ENCODE data around the gene EXD2.
"Not testable (repeated sequence)": the region's sequence is repeated elsewhere in the genome, so short reads cannot be mapped to it uniquely, and the experiment has no call there.

Gene EXD2

DNA sequence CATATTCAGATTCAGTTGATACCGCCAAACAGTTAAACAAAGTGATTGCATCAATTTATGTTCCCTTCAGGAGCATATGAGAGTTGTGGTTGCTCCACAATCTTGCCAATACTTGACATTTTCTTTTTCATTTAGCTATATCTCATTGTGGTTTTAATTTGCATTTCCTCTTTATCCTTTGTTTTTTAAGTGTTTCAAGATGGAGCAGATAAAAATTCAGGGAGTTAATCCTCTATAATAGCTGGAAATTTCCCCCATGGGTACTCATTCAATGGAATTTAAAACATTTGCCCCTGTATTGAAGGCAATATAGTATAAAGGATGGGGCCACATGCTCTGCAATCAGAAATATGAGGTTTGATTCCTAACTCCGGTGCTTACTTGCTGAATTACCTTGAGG, 1.1 kb upstream of the EXD2 start:
- Histone ChIP-seq H3K4me1 (ENCODE audit: control insufficient read depth, insufficient read depth, low read length, poor library complexity, severe bottlenecking) (no peaks in the 10 kb centered on the region), H3K4me3 (ENCODE audit: insufficient read depth, low read depth, low read length, poor library complexity, severe bottlenecking) (no peak overlapping the region), H3K27me3 (replicated peaks; ENCODE audit: control insufficient read depth, insufficient read depth, low read length, poor library complexity, severe bottlenecking) (no peaks in the 10 kb centered on the region), H3K27ac (ENCODE audit: insufficient read depth, low read length, poor library complexity, severe bottlenecking) (no peak overlapping the region), H3K36me3 (ENCODE audit: control insufficient read depth, insufficient read depth, low read length) (no peaks in the 10 kb centered on the region), H3K9me3 (ENCODE audit: control insufficient read depth, low read length) (no peaks in the 10 kb centered on the region)
- no peak for DNase-seq

DNA sequence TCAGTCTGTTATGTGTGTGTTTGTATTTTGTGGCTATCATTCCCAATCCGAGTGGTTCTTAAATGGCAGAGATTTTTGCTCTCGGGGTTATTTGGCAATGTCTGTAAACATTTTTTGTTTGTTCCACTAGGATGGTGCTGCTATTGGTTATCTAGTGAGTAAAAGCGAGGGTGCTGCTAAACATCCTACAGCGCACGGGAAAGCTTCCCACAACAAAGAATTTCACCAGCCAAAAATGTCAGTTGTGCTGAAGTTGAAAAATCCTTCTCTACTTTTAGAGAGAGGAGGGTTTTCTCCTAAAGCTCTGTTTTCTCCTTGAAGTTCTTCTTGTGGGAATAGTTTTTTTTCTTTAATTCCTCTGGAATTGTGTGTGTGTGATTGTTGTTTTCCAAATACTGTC, 2.4 kb downstream of the EXD2 start:
- Histone ChIP-seq H3K4me3 (ENCODE audit: insufficient read depth, low read depth, low read length, poor library complexity, severe bottlenecking) (no peak overlapping the region), H3K4me1 (ENCODE audit: control insufficient read depth, insufficient read depth, low read length, poor library complexity, severe bottlenecking) (no peaks in the 10 kb centered on the region), H3K9me3 (ENCODE audit: control insufficient read depth, low read length) (no peaks in the 10 kb centered on the region), H3K36me3 (ENCODE audit: control insufficient read depth, insufficient read depth, low read length) (no peaks in the 10 kb centered on the region), H3K27me3 (replicated peaks; ENCODE audit: control insufficient read depth, insufficient read depth, low read length, poor library complexity, severe bottlenecking) (no peaks in the 10 kb centered on the region), H3K27ac (ENCODE audit: insufficient read depth, low read length, poor library complexity, severe bottlenecking) (no peak overlapping the region)
- no peak for DNase-seq

DNA sequence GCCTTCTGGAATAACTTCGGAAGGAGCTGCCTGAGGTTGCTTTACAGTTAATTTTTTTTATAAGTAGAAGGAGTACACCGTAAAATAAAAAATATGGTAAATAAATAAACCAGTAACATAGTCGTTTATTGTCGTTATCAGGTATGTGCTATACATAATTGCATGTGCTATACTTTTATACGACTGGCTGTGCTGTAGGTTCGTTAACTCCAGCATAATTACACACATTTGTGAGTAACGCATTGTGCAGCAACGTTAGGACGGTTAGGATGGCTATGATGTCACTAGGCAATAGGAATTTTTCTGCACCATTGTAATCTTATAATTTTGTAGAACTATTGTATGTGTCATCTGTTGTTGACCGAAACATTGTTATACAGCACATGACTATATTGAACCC, 8.5 kb downstream of the EXD2 start:
- no peaks in the 10 kb centered on the region for H3K9me3 ChIP-seq (ENCODE audit: control insufficient read depth, low read length)
- no peaks in the 10 kb centered on the region for H3K4me1 ChIP-seq (ENCODE audit: control insufficient read depth, insufficient read depth, low read length, poor library complexity, severe bottlenecking)

DNA sequence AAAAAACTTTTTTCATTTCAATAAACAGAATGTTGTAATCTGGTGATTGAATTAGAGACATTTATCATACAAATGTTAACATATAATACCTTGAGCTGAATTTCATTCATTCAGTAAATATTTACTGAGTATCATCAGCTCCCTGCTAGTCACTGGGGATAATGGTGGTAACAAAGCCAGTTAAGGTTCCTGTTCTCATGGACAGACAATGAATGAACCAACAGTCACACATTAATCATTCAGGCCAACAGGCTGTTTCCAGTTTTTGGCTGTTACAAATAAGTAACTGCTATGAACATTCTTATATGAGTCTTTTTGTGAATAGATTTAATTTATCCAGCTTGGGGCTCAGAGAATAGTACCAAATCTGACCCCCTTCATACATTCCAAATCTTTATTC, 13.5 kb downstream of the EXD2 start:
- no peak overlapping the region for H3K27ac ChIP-seq (ENCODE audit: insufficient read depth, low read length, poor library complexity, severe bottlenecking)
- H3K4me1 ChIP-seq (ENCODE audit: control insufficient read depth, insufficient read depth, low read length, poor library complexity, severe bottlenecking), result no peaks in the 10 kb centered on the region
- peaks cover under 1% of the 10 kb centered on the region for H3K36me3 ChIP-seq (ENCODE audit: control insufficient read depth, insufficient read depth, low read length)
- no peaks in the 10 kb centered on the region for H3K9me3 ChIP-seq (ENCODE audit: control insufficient read depth, low read length)
- no peaks in the 10 kb centered on the region for H3K27me3 ChIP-seq (replicated peaks; ENCODE audit: control insufficient read depth, insufficient read depth, low read length, poor library complexity, severe bottlenecking)
- no peak overlapping the region for H3K4me3 ChIP-seq (ENCODE audit: insufficient read depth, low read depth, low read length, poor library complexity, severe bottlenecking)
- no peak for DNase-seq

More for the DNA sequence above, 8.5 kb downstream of the EXD2 start:
- Histone ChIP-seq H3K36me3 (ENCODE audit: control insufficient read depth, insufficient read depth, low read length) (no peaks in the 10 kb centered on the region), H3K27me3 (replicated peaks; ENCODE audit: control insufficient read depth, insufficient read depth, low read length, poor library complexity, severe bottlenecking) (no peaks in the 10 kb centered on the region), H3K27ac (ENCODE audit: insufficient read depth, low read length, poor library complexity, severe bottlenecking) (no peak overlapping the region), H3K4me3 (ENCODE audit: insufficient read depth, low read depth, low read length, poor library complexity, severe bottlenecking) (no peak overlapping the region)
- DNase-seq, result no peak

DNA sequence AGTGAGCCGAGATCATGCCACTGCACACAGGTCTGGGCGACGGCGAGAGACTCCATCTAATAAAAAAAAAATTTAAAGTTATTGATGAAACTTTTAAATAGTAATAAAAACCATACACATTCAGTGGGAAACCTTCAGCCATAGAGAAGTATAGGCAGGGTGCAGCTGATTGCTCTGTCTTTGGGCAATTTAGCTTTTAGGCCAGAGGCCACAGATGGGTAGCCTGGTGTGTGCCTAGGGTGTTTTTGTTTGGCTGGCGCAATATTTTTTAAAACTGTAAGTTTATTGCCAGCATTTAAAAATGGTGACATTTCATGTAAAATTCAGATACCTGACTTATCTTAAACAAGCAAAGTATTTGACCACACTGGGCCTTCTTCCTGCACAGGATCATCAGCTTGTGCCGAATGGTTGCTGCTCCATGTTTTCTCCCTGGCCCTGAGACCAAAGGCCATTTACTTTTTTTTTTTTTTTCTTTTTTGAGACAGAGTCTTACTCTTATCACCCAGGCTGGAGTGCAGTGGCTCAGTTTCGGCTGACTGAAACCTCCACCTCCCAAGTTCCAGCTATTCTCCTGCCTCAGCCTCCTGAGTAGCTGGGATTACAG, 16.2 kb downstream of the EXD2 start:
- no peak for DNase-seq
- Histone ChIP-seq H3K4me3 (ENCODE audit: insufficient read depth, low read depth, low read length, poor library complexity, severe bottlenecking) (no peak overlapping the region), H3K27ac (ENCODE audit: insufficient read depth, low read length, poor library complexity, severe bottlenecking) (no peak overlapping the region), H3K36me3 (ENCODE audit: control insufficient read depth, insufficient read depth, low read length) (peaks cover 9% of the 10 kb centered on the region), H3K27me3 (replicated peaks; ENCODE audit: control insufficient read depth, insufficient read depth, low read length, poor library complexity, severe bottlenecking) (no peaks in the 10 kb centered on the region), H3K4me1 (ENCODE audit: control insufficient read depth, insufficient read depth, low read length, poor library complexity, severe bottlenecking) (no peaks in the 10 kb centered on the region), H3K9me3 (ENCODE audit: control insufficient read depth, low read length) (no peaks in the 10 kb centered on the region)

DNA sequence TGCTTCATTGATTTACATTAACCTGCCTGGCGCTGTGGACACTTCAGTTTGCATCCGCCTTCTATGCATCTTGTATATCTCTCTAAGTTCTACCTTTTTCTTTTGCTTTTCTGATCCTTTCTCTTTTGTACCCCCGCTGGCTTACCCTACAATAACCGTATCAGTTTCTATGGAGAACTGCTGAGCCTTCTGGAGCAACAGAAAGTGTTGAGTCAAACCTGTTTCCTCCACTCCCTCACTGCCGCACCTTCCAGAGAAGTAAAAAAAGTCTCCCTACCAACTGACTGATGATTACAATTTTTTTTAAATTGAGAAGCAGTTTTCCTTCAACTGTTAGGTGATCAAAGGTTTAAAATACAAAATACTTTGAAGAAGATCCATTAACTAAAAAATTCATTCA, 17.4 kb downstream of the EXD2 start:
- H3K4me1 ChIP-seq (ENCODE audit: control insufficient read depth, insufficient read depth, low read length, poor library complexity, severe bottlenecking), result no peaks in the 10 kb centered on the region
- no peak overlapping the region for H3K27ac ChIP-seq (ENCODE audit: insufficient read depth, low read length, poor library complexity, severe bottlenecking)
- no peaks in the 10 kb centered on the region for H3K9me3 ChIP-seq (ENCODE audit: control insufficient read depth, low read length)
- H3K27me3 ChIP-seq (replicated peaks; ENCODE audit: control insufficient read depth, insufficient read depth, low read length, poor library complexity, severe bottlenecking), result no peaks in the 10 kb centered on the region
- no peak overlapping the region for H3K4me3 ChIP-seq (ENCODE audit: insufficient read depth, low read depth, low read length, poor library complexity, severe bottlenecking)
- H3K36me3 ChIP-seq (ENCODE audit: control insufficient read depth, insufficient read depth, low read length), result peaks cover 9% of the 10 kb centered on the region
- no peak for DNase-seq

DNA sequence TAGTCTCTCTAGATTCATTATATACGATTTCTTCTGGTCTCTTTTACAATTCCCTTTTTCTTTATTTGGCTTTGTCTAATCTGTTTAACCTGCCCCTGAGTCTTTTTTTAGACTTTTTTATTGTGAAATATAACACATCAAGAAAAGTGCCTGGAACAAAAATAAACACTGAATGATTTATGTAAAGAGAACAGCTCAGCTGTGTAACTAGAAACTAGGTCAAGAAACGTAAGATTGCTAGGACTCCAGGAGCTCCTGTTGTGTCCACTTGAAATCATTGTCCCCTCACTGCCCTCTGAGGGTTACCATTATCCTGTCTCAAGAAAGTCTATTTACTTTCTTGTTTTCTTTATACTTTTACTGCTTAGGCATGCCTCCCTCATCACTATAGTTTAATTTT, 23.1 kb downstream of the EXD2 start:
- Histone ChIP-seq H3K27ac (ENCODE audit: insufficient read depth, low read length, poor library complexity, severe bottlenecking) (no peak overlapping the region), H3K27me3 (replicated peaks; ENCODE audit: control insufficient read depth, insufficient read depth, low read length, poor library complexity, severe bottlenecking) (no peaks in the 10 kb centered on the region), H3K9me3 (ENCODE audit: control insufficient read depth, low read length) (no peaks in the 10 kb centered on the region), H3K4me3 (ENCODE audit: insufficient read depth, low read depth, low read length, poor library complexity, severe bottlenecking) (no peak overlapping the region), H3K36me3 (ENCODE audit: control insufficient read depth, insufficient read depth, low read length) (peaks cover 9% of the 10 kb centered on the region), H3K4me1 (ENCODE audit: control insufficient read depth, insufficient read depth, low read length, poor library complexity, severe bottlenecking) (no peaks in the 10 kb centered on the region)
- DNase-seq, result no peak

DNA sequence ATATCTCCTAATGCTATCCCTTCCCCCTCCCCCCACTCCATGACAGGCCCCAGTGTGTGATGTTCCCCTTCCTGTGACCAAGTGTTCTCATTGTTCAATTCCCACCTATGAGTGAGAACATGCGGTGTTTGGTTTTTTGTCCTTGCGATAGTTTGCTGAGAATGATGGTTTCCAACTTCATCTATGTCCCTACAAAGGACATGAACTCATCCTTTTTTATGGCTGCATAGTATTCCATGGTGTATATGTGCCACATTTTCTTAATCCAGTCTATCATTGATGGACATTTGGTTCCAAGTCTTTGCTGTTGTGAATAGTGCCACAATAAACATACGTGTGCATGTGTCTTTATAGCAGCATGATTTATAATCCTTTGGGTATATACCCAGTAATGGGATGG, 26.4 kb downstream of the EXD2 start:
- H3K9me3 ChIP-seq (ENCODE audit: control insufficient read depth, low read length); H3K27ac ChIP-seq (ENCODE audit: insufficient read depth, low read length, poor library complexity, severe bottlenecking); DNase-seq; H3K4me1 ChIP-seq (ENCODE audit: control insufficient read depth, insufficient read depth, low read length, poor library complexity, severe bottlenecking); H3K27me3 ChIP-seq (replicated peaks; ENCODE audit: control insufficient read depth, insufficient read depth, low read length, poor library complexity, severe bottlenecking); H3K4me3 ChIP-seq (ENCODE audit: insufficient read depth, low read depth, low read length, poor library complexity, severe bottlenecking); H3K36me3 ChIP-seq (ENCODE audit: control insufficient read depth, insufficient read depth, low read length): not testable (repeated sequence)

DNA sequence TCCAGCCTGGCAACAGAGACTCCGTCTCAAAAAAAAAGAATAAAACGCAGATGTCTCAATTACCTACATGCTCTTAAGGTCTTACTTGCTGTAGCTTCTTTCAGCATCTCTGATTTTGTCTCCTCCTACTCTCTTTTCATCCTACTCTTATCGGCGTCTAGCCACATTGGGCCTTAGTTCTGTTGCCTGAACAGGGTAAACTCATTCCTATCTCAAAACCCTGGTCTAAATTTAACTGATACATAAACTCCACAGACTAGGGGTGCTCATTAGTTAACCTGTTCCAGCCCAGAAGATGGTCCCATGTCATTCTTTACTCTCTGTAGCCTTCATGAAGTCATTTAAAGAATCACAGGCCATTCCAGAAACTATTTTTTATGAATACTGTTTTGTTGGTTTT, 33.6 kb downstream of the EXD2 start:
- no peaks in the 10 kb centered on the region for H3K27me3 ChIP-seq (replicated peaks; ENCODE audit: control insufficient read depth, insufficient read depth, low read length, poor library complexity, severe bottlenecking)
- peaks cover 15% of the 10 kb centered on the region for H3K36me3 ChIP-seq (ENCODE audit: control insufficient read depth, insufficient read depth, low read length)
- DNase-seq, result no peak
- no peaks in the 10 kb centered on the region for H3K4me1 ChIP-seq (ENCODE audit: control insufficient read depth, insufficient read depth, low read length, poor library complexity, severe bottlenecking)
- no peak overlapping the region for H3K4me3 ChIP-seq (ENCODE audit: insufficient read depth, low read depth, low read length, poor library complexity, severe bottlenecking)
- H3K9me3 ChIP-seq (ENCODE audit: control insufficient read depth, low read length), result no peaks in the 10 kb centered on the region
- no peak overlapping the region for H3K27ac ChIP-seq (ENCODE audit: insufficient read depth, low read length, poor library complexity, severe bottlenecking)

DNA sequence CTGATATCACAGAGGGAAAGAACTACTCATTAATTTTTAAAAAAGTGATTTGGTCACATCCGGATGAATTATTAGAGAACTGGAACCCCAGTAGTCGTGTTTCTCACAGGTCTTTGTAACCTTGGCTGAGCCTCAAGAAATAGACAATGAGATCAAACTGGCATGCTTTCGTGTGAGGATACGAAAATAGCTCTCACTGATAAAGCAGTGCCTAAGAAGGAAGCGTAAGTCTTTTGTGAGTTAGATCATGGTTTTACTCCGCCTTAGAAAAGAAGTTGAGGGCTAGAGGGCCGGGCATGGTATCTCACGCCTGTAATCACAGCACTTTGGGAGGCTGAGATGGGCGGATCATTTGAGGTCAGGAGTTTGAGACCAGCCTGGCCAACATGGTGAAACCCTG, 34.9 kb downstream of the EXD2 start:
- Histone ChIP-seq H3K4me3 (ENCODE audit: insufficient read depth, low read depth, low read length, poor library complexity, severe bottlenecking) (no peak overlapping the region), H3K4me1 (ENCODE audit: control insufficient read depth, insufficient read depth, low read length, poor library complexity, severe bottlenecking) (no peaks in the 10 kb centered on the region), H3K27me3 (replicated peaks; ENCODE audit: control insufficient read depth, insufficient read depth, low read length, poor library complexity, severe bottlenecking) (no peaks in the 10 kb centered on the region), H3K36me3 (ENCODE audit: control insufficient read depth, insufficient read depth, low read length) (peaks cover 15% of the 10 kb centered on the region), H3K27ac (ENCODE audit: insufficient read depth, low read length, poor library complexity, severe bottlenecking) (no peak overlapping the region), H3K9me3 (ENCODE audit: control insufficient read depth, low read length) (no peaks in the 10 kb centered on the region)
- DNase-seq, result no peak

DNA sequence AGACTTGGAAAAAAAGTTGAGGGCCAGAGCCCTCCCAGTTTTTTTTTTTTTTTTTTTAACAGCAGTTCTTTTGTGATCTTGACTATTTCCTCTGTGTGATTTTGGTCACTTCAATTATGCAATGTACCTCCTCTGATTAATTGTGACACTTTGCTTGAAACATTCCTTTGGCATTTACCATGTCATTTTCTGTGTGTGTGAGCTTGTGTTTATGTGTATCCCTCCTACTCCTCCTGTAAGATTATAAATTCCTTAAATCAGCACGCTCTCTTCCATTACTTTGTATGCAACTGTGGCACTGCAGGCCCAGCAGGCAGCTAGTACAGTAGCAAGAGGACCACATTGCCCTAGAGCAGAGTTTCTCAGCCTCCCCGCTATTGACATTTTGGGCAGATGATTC, 35.4 kb downstream of the EXD2 start:
- Histone ChIP-seq H3K4me1 (ENCODE audit: control insufficient read depth, insufficient read depth, low read length, poor library complexity, severe bottlenecking) (no peaks in the 10 kb centered on the region), H3K36me3 (ENCODE audit: control insufficient read depth, insufficient read depth, low read length) (peaks cover 15% of the 10 kb centered on the region), H3K27ac (ENCODE audit: insufficient read depth, low read length, poor library complexity, severe bottlenecking) (no peak overlapping the region), H3K9me3 (ENCODE audit: control insufficient read depth, low read length) (no peaks in the 10 kb centered on the region), H3K4me3 (ENCODE audit: insufficient read depth, low read depth, low read length, poor library complexity, severe bottlenecking) (no peak overlapping the region), H3K27me3 (replicated peaks; ENCODE audit: control insufficient read depth, insufficient read depth, low read length, poor library complexity, severe bottlenecking) (no peaks in the 10 kb centered on the region)
- DNase-seq, result no peak
